BJ (cell line): ENCODE data around the gene NDUFB3. TPM values are rescaled to one million over a fixed set of nuclear protein-coding genes. Genes with fewer than 3 reads are reported as not detected.
"Not testable (repeated sequence)": the region's sequence is repeated elsewhere in the genome, so short reads cannot be mapped to it uniquely, and the experiment has no call there.

Experiments used
- CTCF ChIA-PET: fragments of 350-600 bp; formaldehyde crosslinking; extraction: SDS; loops from one replicate; lab custom pipeline; 2021; ENCODE audit warnings: antibody characterized with exemption, inconsistent platforms; lab: Yijun Ruan, JAX
- POLR2A ChIA-PET: fragments of 300-600 bp; sonication (Branson Sonifier 250); formaldehyde crosslinking; extraction: SDS; loops from one replicate; lab custom pipeline; 2021; ENCODE audit warnings: antibody characterized with exemption; lab: Charles Lee
- DNase-seq: peaks from one replicate; pipeline ENCODE4 v3.0.0-alpha.2; 2011; ENCODE audit warnings: low read depth
- H3K27me3 ChIP-seq: 2 replicates; pipeline ENCODE4 v1.6.0; 2011; ENCODE audit warnings: low read length; ENCODE audit not compliant: control insufficient read depth, insufficient read depth
- H3K36me3 ChIP-seq: 2 replicates; pipeline ENCODE4 v1.5.1; 2011; ENCODE audit warnings: low read length; ENCODE audit not compliant: control insufficient read depth, insufficient read depth
- H3K4me3 ChIP-seq: 2 replicates; pipeline ENCODE4 v1.5.1; 2011; ENCODE audit warnings: low read depth, mild to moderate bottlenecking, control low read depth, low read length
- CTCF ChIP-seq: IDR thresholded peaks from 2 replicates; pipeline ENCODE4 v1.5.1; 2011; ENCODE audit warnings: low read depth, mild to moderate bottlenecking, control low read depth, inconsistent platforms, low read length, moderate library complexity; ENCODE audit not compliant: insufficient read depth
- polyA plus RNA-seq: library from polyadenylated mRNA; depleted of rRNA; stranded (reverse); fragments of >200 nt; gene quantifications from 2 replicates; pipeline ENCODE4 v1.2.3, GENCODE V29; 2011

Gene NDUFB3
- polyA plus RNA-seq, 1 experiment = 25.2 TPM

GRCh38 chr2:201057715-201058248, 14.0 kb upstream of the NDUFB3 start:
- CTCF ChIA-PET = interaction anchor here (0.8 to 1.0 kb wide), 2 partner anchors 9 to 152 kb away, joined by 3 to 4 read pairs; no protein-coding TSS in a partner anchor
- H3K36me3 ChIP-seq = no peaks in the 10 kb centered on the region; the same call in 1 of the 2 replicates
- no peak for TF ChIP-seq CTCF
- POLR2A ChIA-PET = no interaction called here
- no peak overlapping the region for H3K4me3 ChIP-seq
- DNase-seq = no peak
- H3K27me3 ChIP-seq = no peaks in the 10 kb centered on the region

GRCh38 chr2:201058914-201059313, 12.9 kb upstream of the NDUFB3 start:
- TF ChIP-seq CTCF = no peak
- no peaks in the 10 kb centered on the region; the same call in 1 of the 2 replicates for H3K36me3 ChIP-seq
- no peaks in the 10 kb centered on the region for H3K27me3 ChIP-seq
- H3K4me3 ChIP-seq = no peak overlapping the region
- ChIA-PET CTCF (interaction anchor here (0.9 to 1.0 kb wide), 2 partner anchors 14 to 99 kb away, joined by 3 to 4 read pairs; no protein-coding TSS in a partner anchor), POLR2A (no interaction called here)
- DNase-seq = no peak

GRCh38 chr2:201059961-201060755, 11.6 kb upstream of the NDUFB3 start:
- Histone ChIP-seq H3K27me3 (no peaks in the 10 kb centered on the region), H3K4me3 (no peak overlapping the region), H3K36me3 (no peaks in the 10 kb centered on the region)
- CTCF ChIA-PET = interaction anchor here (0.6 to 1.1 kb wide), 2 partner anchors 41 to 159 kb away, joined by 3 read pairs; no protein-coding TSS in a partner anchor
- POLR2A ChIA-PET = no interaction called here
- no peak for DNase-seq
- no peak for TF ChIP-seq CTCF

GRCh38 chr2:201063516-201063915, 8.3 kb upstream of the NDUFB3 start:
- DNase-seq, H3K36me3 ChIP-seq, POLR2A ChIA-PET, H3K27me3 ChIP-seq, H3K4me3 ChIP-seq: not testable (repeated sequence)
- CTCF ChIA-PET = interaction anchor here (0.7 to 1.7 kb wide), 3 partner anchors 95 to 699 kb away, joined by 3 to 4 read pairs (median 3); partner anchors contain the start of gene ORC2

- Histone ChIP-seq H3K27me3 (no peaks in the 10 kb centered on the region), H3K36me3 (no peaks in the 10 kb centered on the region), H3K4me3 (no peak overlapping the region)
- POLR2A ChIA-PET = no interaction called here
- TF ChIP-seq CTCF = no peak
- no peak for DNase-seq
- CTCF ChIA-PET = interaction anchor here (1.1 kb wide), 3 partner anchors 40 to 163 kb away, joined by 3 to 4 read pairs (median 3); partner anchors contain the start of gene ORC2
These were observed 6.9 kb upstream of the NDUFB3 start for GRCh38 chr2:201064797-201065329.
